Esophagus (tissue), 2 donors: Measurements from ENCODE around the gene SERGEF. TPM values are rescaled to one million over a fixed set of nuclear protein-coding genes. Genes with fewer than 3 reads are reported as not detected.
"Not testable (repeated sequence)": the region's sequence is repeated elsewhere in the genome, so short reads cannot be mapped to it uniquely, and the experiment has no call there.

Experiments used
- H3K27ac ChIP-seq, 2 donors: one replicate each; pipeline ENCODE4 v1.5.1; 2013; ENCODE audit warnings: low read depth in 2 of 2, mild to moderate bottlenecking in 2 of 2, inconsistent platforms in 1 of 2, low read length in 1 of 2, moderate library complexity in 1 of 2
- H3K27me3 ChIP-seq, 2 donors: one replicate each; pipeline ENCODE4 v1.6.1; 2013; ENCODE audit warnings: low read length in 2 of 2, control low read depth in 1 of 2, mild to moderate bottlenecking in 1 of 2; ENCODE audit not compliant: insufficient read depth in 2 of 2, control insufficient read depth in 1 of 2
- H3K36me3 ChIP-seq, 2 donors: one replicate each; pipeline ENCODE4 v1.6.1; 2013; ENCODE audit warnings: low read length in 1 of 2; ENCODE audit not compliant: control insufficient read depth in 2 of 2, insufficient read depth in 2 of 2
- H3K4me1 ChIP-seq, 2 donors: one replicate each; pipeline ENCODE4 v1.6.1; 2013; ENCODE audit warnings: low read length in 1 of 2; ENCODE audit not compliant: control insufficient read depth in 2 of 2, insufficient read depth in 2 of 2
- H3K4me3 ChIP-seq, 2 donors: one replicate each; pipeline ENCODE4 v1.5.1; 2013; ENCODE audit warnings: low read length in 2 of 2, mild to moderate bottlenecking in 2 of 2, low read depth in 1 of 2, moderate library complexity in 1 of 2
- H3K9me3 ChIP-seq, 2 donors: one replicate each; pipeline ENCODE4 v1.6.1; 2013; ENCODE audit warnings: mild to moderate bottlenecking in 2 of 2, low read depth in 1 of 2, low read length in 1 of 2, moderate library complexity in 1 of 2; ENCODE audit not compliant: control insufficient read depth in 2 of 2, insufficient read depth in 1 of 2
- WGBS, 2 donors: extraction: QIAGEN DNeasy Blood & Tissue Kit; methylation state at CpG; one replicate each; pipeline ENCODE4 v1.1.7; 2013; 5-methylcytosine and 5-hydroxymethylcytosine counted together
- polyA plus RNA-seq, 2 donors: library from polyadenylated mRNA; stranded (reverse); fragments of 200-250 nt; gene quantifications; one replicate each; pipeline ENCODE4 v1.2.3, GENCODE V29; 2013
- donor health status: healthy with polysubstance abuse.
- donor health status: Bipolar disorder and iron deficiency.

Gene SERGEF
- polyA plus RNA-seq, 2 donors, result 17.2 to 39.3 TPM

DNA sequence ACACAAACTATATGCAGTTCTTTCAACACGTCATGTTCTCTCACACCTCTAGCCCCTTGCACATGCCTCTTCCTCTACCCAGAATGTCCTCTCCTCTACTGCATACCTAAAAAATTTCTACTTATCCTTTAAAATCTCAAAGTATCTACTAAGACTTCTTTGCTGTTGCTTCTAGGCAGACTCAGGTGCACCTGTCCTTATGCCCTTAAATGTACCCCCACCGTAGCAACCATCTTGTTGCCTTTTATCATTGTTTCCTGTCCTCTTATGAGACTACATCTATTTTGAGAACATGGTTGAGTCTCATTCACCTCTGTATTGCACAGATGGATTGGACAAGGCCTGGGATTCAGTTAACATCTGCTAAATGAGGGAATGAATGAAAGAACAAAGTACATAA, 134.1 kb downstream of the SERGEF start:
- Histone ChIP-seq H3K27ac (no peak overlapping the region), H3K27me3 (no peaks in the 10 kb centered on the region), H3K36me3 (no peaks in the 10 kb centered on the region), H3K4me1 (peaks cover 0 to 2% of the 10 kb centered on the region in 2 donors), H3K4me3 (no peak overlapping the region), H3K9me3 (no peaks in the 10 kb centered on the region)
- 85 to 90% methylated on average over 2 of the region's 2 CpGs for WGBS, 2 donors

DNA sequence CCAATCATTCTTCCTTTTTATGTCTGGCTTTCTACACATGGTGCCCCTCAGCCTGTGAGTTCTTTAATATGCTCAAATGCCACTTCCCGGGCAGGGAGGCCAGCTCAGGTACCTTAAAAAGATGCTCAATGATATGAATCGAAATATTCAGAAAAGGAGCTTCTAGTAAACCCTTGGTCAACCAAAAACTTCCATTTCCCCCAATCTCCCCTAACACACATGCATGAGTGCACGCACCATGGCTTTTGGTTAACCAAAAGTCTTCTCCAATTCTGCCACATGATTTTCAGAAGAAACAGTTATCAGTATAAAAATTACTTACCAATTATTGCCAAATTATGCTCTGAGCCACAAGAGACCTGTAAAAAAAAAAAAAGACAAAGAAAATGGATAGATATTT, 135.0 kb downstream of the SERGEF start:
- Histone ChIP-seq H3K4me3 (no peak overlapping the region), H3K36me3 (no peaks in the 10 kb centered on the region), H3K27me3 (no peaks in the 10 kb centered on the region), H3K4me1 (peaks cover 0 to 2% of the 10 kb centered on the region in 2 donors), H3K9me3 (no peaks in the 10 kb centered on the region), H3K27ac (no peak overlapping the region)
- 94% methylated on average over 3 of the region's 3 CpGs for WGBS, 2 donors

DNA sequence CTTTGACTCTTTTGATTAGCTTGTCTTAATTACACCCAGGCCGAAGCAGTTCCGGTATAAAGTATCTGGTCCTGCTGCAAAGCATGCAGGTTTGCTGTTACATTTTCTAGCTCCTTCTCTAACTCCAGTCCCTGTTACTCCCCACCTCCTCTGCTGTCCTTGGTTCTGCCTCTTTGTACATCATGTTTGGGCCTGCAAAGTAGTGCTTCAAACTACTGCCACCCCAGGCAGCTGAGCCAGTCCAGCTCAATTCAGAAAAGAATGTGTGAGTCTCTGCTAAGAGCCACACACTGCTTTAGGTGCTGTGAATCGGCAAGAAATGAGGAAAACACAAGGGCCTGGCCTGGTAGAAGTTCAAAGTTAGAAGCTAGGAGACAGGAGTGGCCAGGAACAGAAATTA, 136.0 kb downstream of the SERGEF start:
- 67 to 72% methylated on average over 3 of the region's 3 CpGs for WGBS, 2 donors
- H3K27me3 ChIP-seq, result no peaks in the 10 kb centered on the region
- H3K36me3 ChIP-seq, result no peaks in the 10 kb centered on the region
- H3K9me3 ChIP-seq, result no peaks in the 10 kb centered on the region
- H3K4me3 ChIP-seq, result no peak overlapping the region
- H3K27ac ChIP-seq, result no peak overlapping the region
- H3K4me1 ChIP-seq, result peaks cover 0 to 2% of the 10 kb centered on the region in 2 donors

DNA sequence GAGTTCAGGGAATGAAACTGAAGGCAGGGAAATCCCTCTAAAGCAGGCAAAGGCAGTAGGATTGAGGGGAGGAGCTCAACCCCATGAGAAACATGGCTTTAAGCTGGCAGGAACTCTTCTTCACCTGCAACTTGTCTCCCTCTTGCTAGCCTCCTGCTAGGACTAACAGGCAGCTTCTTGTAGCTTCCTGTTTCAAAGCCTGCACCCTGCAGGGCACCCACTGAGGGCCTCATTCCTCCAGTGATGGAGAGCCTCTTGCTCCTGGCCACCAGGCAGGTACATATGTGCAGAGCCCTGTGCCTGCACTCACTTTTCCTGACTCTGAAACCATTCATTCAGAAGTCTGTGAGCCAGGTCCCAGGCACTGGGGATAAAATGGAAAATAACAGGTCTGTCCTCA, 137.0 kb downstream of the SERGEF start:
- Histone ChIP-seq H3K27me3 (no peaks in the 10 kb centered on the region), H3K36me3 (no peaks in the 10 kb centered on the region), H3K9me3 (no peaks in the 10 kb centered on the region), H3K4me1 (peaks cover 0 to 2% of the 10 kb centered on the region in 2 donors), H3K27ac (no peak overlapping the region), H3K4me3 (no peak overlapping the region)

DNA sequence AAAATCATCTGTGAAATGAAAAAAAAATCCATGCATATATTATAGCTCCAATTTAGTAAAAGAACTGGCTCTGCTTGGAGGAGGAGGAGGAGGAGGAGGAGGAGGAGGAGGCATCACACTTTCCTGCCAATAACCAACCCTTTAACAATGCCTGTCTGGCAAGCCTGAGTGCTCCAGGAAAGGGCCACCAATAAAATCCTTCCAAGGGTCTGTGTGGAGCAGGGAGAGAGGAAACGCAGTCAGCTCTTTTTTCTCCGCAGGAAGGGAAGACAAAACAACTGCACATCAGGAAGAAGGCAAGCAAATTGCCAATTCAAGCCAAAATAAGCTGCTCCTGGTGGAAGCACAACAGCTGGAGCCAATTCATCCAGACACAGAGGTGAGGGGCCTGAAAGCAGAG, 139.3 kb downstream of the SERGEF start:
- Histone ChIP-seq H3K27ac (no peak overlapping the region), H3K4me3 (no peak overlapping the region), H3K36me3 (no peaks in the 10 kb centered on the region), H3K27me3 (no peaks in the 10 kb centered on the region), H3K4me1 (peaks cover 0 to 2% of the 10 kb centered on the region in 2 donors), H3K9me3 (no peaks in the 10 kb centered on the region)
- WGBS, 2 donors, result 66 to 89% methylated on average over 2 of the region's 2 CpGs

DNA sequence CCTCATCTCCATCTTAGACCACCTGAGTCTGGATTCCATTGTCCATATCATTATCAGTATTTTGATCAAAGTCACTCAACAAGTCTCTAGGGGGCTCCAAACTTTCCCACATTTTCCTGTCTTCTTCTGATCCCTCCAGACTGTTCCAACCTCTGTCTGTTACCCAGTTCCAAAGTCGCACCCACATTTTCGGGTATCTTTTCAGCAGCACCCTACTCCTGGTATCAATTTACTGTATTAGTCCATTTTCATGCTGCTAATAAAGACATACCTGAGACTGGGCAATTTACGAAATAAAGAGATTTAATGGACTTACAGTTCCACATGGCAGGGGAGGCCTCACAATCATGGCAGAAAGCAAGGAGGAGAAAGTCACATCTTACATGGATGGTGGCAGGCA, 144.4 kb downstream of the SERGEF start:
- H3K4me1 ChIP-seq, H3K36me3 ChIP-seq, H3K9me3 ChIP-seq, H3K27me3 ChIP-seq, H3K4me3 ChIP-seq, H3K27ac ChIP-seq: not testable (repeated sequence)
- 95 to 99% methylated on average over 3 of the region's 3 CpGs for WGBS, 2 donors

DNA sequence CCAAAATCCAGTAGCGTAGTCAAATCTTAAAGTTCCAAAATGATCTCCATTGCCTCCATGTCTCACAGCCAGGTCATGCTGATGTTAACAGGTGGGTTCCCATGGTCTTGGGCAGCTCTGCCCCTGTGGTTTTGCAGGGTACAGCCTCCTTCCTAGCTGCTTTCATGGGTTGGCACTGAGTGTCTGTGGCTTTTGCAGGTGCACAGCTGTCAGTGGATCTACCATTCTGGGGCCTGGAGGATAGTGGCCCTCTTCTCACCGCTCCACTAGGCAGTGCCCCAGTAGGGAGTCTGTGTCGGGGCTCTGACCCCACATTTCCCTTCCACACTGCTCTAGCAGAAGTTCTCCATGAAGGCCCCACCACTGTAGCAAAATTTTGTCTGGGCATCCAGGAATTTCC, 145.5 kb downstream of the SERGEF start:
- no peaks in the 10 kb centered on the region for H3K36me3 ChIP-seq
- no peaks in the 10 kb centered on the region for H3K4me1 ChIP-seq
- WGBS, 2 donors, result 97 to 98% methylated on average over 3 of the region's 3 CpGs
- no peaks in the 10 kb centered on the region for H3K27me3 ChIP-seq
- no peaks in the 10 kb centered on the region for H3K9me3 ChIP-seq
- H3K27ac ChIP-seq, result no peak overlapping the region
- H3K4me3 ChIP-seq, result no peak overlapping the region

DNA sequence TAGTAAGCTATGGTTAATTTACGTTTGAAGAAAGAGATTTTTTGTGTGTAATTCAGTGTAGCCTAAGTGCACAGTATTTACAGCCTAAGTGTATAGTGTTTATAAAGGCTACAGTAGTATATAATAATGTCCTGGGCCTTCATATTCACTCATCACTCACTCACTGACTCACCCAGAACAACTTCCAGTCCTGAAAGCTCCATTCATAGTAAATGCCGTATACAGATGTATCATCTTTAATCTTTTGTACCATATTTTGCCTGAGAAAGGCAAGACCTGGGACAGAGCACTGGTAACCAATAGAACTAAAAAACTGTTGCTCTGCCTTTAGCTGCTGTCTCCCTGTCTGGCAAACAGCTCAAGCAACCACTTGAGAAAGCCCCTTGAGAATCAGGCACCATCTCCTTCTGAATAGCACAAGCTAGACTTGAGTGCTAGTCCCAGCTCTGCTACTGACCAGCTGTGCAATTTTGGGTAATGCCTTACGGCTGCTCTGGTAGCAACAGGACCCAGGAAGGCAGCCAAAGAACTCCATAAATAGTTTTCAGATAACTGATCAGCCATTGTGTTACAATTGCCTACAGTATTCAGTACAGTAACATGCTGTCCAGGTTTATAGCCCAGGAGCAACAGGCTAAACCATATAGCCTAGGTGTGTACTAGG, 146.9 kb downstream of the SERGEF start:
- WGBS, 2 donors, result 80 to 86% methylated on average over 3 of the region's 3 CpGs
- H3K4me3 ChIP-seq, result no peak overlapping the region
- H3K9me3 ChIP-seq, result peaks cover 0 to 1% of the 10 kb centered on the region in 2 donors
- no peak overlapping the region for H3K27ac ChIP-seq
- H3K4me1 ChIP-seq, result no peaks in the 10 kb centered on the region
- H3K36me3 ChIP-seq, result no peaks in the 10 kb centered on the region
- H3K27me3 ChIP-seq, result no peaks in the 10 kb centered on the region

DNA sequence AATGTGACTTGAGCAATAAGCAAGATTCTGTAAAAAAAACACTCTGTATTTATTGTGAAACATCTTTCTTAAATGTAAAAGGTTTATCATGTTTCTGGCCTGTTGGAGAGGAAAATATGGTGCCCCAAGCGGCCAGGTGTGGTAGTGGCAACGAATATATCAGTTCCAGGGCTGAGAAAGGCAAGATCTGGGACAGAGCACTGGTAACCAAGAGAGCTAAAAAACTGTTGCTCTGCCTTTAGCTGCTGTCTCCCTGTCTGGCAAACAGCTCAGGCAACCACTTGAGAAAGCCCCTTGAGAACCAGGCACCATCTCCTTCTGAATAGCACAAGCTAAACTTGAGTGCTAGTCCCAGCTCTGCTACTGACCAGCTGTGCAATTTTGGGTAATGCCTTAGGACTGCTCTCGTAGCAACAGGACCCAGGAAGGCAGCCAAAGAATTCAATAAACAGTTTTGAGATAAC, 148.3 kb downstream of the SERGEF start:
- Histone ChIP-seq H3K27me3 (no peaks in the 10 kb centered on the region), H3K4me3 (no peak overlapping the region), H3K27ac (no peak overlapping the region), H3K4me1 (no peaks in the 10 kb centered on the region), H3K9me3 (peaks cover 0 to 3% of the 10 kb centered on the region in 2 donors), H3K36me3 (no peaks in the 10 kb centered on the region)
- 28 to 39% methylated on average over 3 of the region's 3 CpGs for WGBS, 2 donors

DNA sequence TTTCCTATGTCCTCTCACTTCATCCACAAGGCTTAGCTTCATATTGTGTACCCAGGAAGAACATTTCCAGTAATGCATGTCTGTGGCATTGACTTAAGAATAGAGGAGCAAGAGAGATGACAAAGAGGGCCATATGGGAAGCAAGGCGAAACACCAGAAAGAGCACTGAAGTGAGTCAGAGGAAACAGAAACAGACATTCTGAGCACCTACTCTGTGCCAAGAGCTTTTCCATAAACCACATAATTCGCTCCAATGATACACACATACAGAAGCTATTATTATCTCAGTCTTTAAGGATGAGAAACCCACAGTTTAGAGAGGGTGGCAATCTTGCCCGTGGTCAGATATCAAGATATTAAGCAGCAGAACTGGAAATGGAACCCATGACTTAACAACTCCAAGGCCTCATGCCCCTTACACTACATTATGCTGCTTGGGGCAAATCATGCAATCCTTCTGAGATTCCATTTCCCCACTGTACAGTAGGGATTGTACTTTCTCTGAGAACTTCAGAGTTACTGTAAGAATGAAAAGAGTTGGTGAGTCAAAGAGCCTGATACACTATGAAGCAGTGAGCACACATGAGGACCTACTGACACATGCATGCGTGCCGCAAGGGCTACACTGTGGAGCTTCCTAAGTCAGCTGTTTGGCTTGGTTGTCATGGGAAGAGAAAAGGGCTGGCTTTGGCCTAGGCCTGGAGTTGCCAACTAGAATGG, 151.7 kb downstream of the SERGEF start:
- Histone ChIP-seq H3K27me3 (no peaks in the 10 kb centered on the region), H3K27ac (no peak overlapping the region)
- 97% methylated on average over 5 of the region's 5 CpGs for WGBS, 2 donors

More for the DNA sequence above, 151.7 kb downstream of the SERGEF start:
- Histone ChIP-seq H3K9me3 (peaks cover 0 to 3% of the 10 kb centered on the region in 2 donors), H3K36me3 (no peaks in the 10 kb centered on the region), H3K4me3 (no peak overlapping the region), H3K4me1 (no peaks in the 10 kb centered on the region)
